ENCODE results near the gene MASTL.

MASTL gene

GRCh38 chr10:27225011-27225590, 69.9 kb downstream of the MASTL start:
- Histone ChIP-seq H3K27me3 (replicated peaks; ENCODE audit: insufficient read depth, low read length) (no peaks in the 10 kb centered on the region), H3K4me3 (ENCODE audit: low read length) (no peak overlapping the region), H3K27ac (ENCODE audit: low read length) (no peak overlapping the region), H3K4me2 (ENCODE audit: low read depth, low read length) (no peak overlapping the region), H3K9ac (ENCODE audit: low read length) (no peak overlapping the region), H3K36me3 (replicated peaks; ENCODE audit: insufficient read depth, low read length) (peaks cover 3% of the 10 kb centered on the region; the same call in 1 of the 2 replicates), H3F3A (ENCODE audit: insufficient read depth, low read length) (no peaks in the 10 kb centered on the region), H3K9me2 (replicated peaks; ENCODE audit: insufficient read depth, low read length) (no peaks in the 10 kb centered on the region), H3K9me3 (replicated peaks; ENCODE audit: insufficient read depth, low read length) (no peaks in the 10 kb centered on the region), H3K4me1 (ENCODE audit: low read length) (no peaks in the 10 kb centered on the region), H4K20me1 (ENCODE audit: insufficient read depth, low read length) (no peaks in the 10 kb centered on the region), H3K79me2 (ENCODE audit: low read length) (no peaks in the 10 kb centered on the region), H2AFZ (ENCODE audit: low read length) (no peak overlapping the region)
- DNase-seq = no peak
- no peak for TF ChIP-seq EZH2 (optimal IDR thresholded peaks at IDR 0.05; ENCODE audit: low read depth, low read length)
- TF ChIP-seq EZH2phosphoT487 (IDR thresholded peaks at IDR 0.05; ENCODE audit: low read length) = no peak
- TF ChIP-seq CTCF (IDR thresholded peaks at IDR 0.05; ENCODE audit: low read length) = no peak

GRCh38 chr10:27225642-27226257, 70.6 kb downstream of the MASTL start:
- no peaks in the 10 kb centered on the region for H3F3A ChIP-seq (ENCODE audit: insufficient read depth, low read length)
- H3K36me3 ChIP-seq (replicated peaks; ENCODE audit: insufficient read depth, low read length) = peaks cover 3% of the 10 kb centered on the region; the same call in 1 of the 2 replicates
- no peak overlapping the region for H3K4me2 ChIP-seq (ENCODE audit: low read depth, low read length)
- no peaks in the 10 kb centered on the region for H3K4me1 ChIP-seq (ENCODE audit: low read length)
- no peaks in the 10 kb centered on the region for H3K27me3 ChIP-seq (replicated peaks; ENCODE audit: insufficient read depth, low read length)
- no peaks in the 10 kb centered on the region for H3K9me2 ChIP-seq (replicated peaks; ENCODE audit: insufficient read depth, low read length)
- H3K79me2 ChIP-seq (ENCODE audit: low read length) = no peaks in the 10 kb centered on the region
- no peak overlapping the region for H3K9ac ChIP-seq (ENCODE audit: low read length)
- H4K20me1 ChIP-seq (ENCODE audit: insufficient read depth, low read length) = no peaks in the 10 kb centered on the region
- no peak for TF ChIP-seq EZH2phosphoT487 (IDR thresholded peaks at IDR 0.05; ENCODE audit: low read length)
- no peak for TF ChIP-seq CTCF (IDR thresholded peaks at IDR 0.05; ENCODE audit: low read length)
- TF ChIP-seq EZH2 (optimal IDR thresholded peaks at IDR 0.05; ENCODE audit: low read depth, low read length) = no peak
- DNase-seq = no peak
- H2AFZ ChIP-seq (ENCODE audit: low read length) = no peak overlapping the region
- H3K27ac ChIP-seq (ENCODE audit: low read length) = no peak overlapping the region
- H3K9me3 ChIP-seq (replicated peaks; ENCODE audit: insufficient read depth, low read length) = no peaks in the 10 kb centered on the region
- H3K4me3 ChIP-seq (ENCODE audit: low read length) = no peak overlapping the region

GRCh38 chr10:27230022-27230421, 74.9 kb downstream of the MASTL start:
- Histone ChIP-seq H3K4me2 (ENCODE audit: low read depth, low read length) (no peak overlapping the region), H3K9me2 (replicated peaks; ENCODE audit: insufficient read depth, low read length) (no peaks in the 10 kb centered on the region), H3K79me2 (ENCODE audit: low read length) (no peaks in the 10 kb centered on the region), H2AFZ (ENCODE audit: low read length) (no peak overlapping the region), H4K20me1 (ENCODE audit: insufficient read depth, low read length) (no peaks in the 10 kb centered on the region), H3K27ac (ENCODE audit: low read length) (no peak overlapping the region), H3K4me1 (ENCODE audit: low read length) (no peaks in the 10 kb centered on the region), H3K4me3 (ENCODE audit: low read length) (no peak overlapping the region), H3F3A (ENCODE audit: insufficient read depth, low read length) (no peaks in the 10 kb centered on the region), H3K27me3 (replicated peaks; ENCODE audit: insufficient read depth, low read length) (no peaks in the 10 kb centered on the region), H3K9ac (ENCODE audit: low read length) (no peak overlapping the region), H3K36me3 (replicated peaks; ENCODE audit: insufficient read depth, low read length) (no peaks in the 10 kb centered on the region; the same call in 1 of the 2 replicates), H3K9me3 (replicated peaks; ENCODE audit: insufficient read depth, low read length) (no peaks in the 10 kb centered on the region)
- TF ChIP-seq EZH2phosphoT487 (IDR thresholded peaks at IDR 0.05; ENCODE audit: low read length) (no peak), EZH2 (optimal IDR thresholded peaks at IDR 0.05; ENCODE audit: low read depth, low read length) (no peak), CTCF (IDR thresholded peaks at IDR 0.05; ENCODE audit: low read length) (no peak)
- no peak for DNase-seq

Measured in MM.1S (cell line).